ENCODE measurements around the gene LRRC37B.
"Not testable (repeated sequence)": the region's sequence is repeated elsewhere in the genome, so short reads cannot be mapped to it uniquely, and the experiment has no call there.

GRCh38 chr17:31964131-31964530, 43.1 kb upstream of the LRRC37B start:
- TF ChIP-seq, protein P1, sequence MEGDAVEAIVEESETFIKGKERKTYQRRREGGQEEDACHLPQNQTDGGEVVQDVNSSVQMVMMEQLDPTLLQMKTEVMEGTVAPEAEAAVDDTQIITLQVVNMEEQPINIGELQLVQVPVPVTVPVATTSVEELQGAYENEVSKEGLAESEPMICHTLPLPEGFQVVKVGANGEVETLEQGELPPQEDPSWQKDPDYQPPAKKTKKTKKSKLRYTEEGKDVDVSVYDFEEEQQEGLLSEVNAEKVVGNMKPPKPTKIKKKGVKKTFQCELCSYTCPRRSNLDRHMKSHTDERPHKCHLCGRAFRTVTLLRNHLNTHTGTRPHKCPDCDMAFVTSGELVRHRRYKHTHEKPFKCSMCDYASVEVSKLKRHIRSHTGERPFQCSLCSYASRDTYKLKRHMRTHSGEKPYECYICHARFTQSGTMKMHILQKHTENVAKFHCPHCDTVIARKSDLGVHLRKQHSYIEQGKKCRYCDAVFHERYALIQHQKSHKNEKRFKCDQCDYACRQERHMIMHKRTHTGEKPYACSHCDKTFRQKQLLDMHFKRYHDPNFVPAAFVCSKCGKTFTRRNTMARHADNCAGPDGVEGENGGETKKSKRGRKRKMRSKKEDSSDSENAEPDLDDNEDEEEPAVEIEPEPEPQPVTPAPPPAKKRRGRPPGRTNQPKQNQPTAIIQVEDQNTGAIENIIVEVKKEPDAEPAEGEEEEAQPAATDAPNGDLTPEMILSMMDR (conservative IDR thresholded peaks at IDR 0.05; ENCODE audit: low read length) = not testable (repeated sequence)
- not testable (repeated sequence) for TF ChIP-seq EZH2phosphoT487 (IDR thresholded peaks at IDR 0.05; ENCODE audit: borderline replicate concordance, low read depth, low read length)

All from OCI-LY7 (cell line).